NT2/D1 (cell line): ENCODE measurements around the gene LRMDA.

Source experiments
- YY1 ChIP-seq: IDR thresholded peaks from 2 replicates; pipeline ENCODE4 v1.6.1; 2011; ENCODE audit not compliant: insufficient read length, insufficient read depth
- ZNF274 ChIP-seq: IDR thresholded peaks from 2 replicates; pipeline ENCODE4 v1.6.1; 2011; ENCODE audit warnings: mild to moderate bottlenecking, low read depth, low read length

- TF ChIP-seq YY1, result no peak
- no peak for TF ChIP-seq ZNF274
These were observed 1031.7 kb downstream of the LRMDA start for GRCh38 chr10:76463111-76463510.
